IPS-20b (cell line): Measurements from ENCODE around the gene C1orf74.

Source experiments
- H3K27ac ChIP-seq: one replicate; pipeline ENCODE4 v1.5.1; 2013; ENCODE audit warnings: low read length
- H3K27me3 ChIP-seq: 2 replicates; pipeline ENCODE4 v1.6.1; 2013; ENCODE audit warnings: mild to moderate bottlenecking, low read length, inconsistent platforms; ENCODE audit not compliant: insufficient read depth
- H3K36me3 ChIP-seq: 2 replicates; pipeline ENCODE4 v1.6.1; 2013; ENCODE audit warnings: low read depth, mild to moderate bottlenecking, inconsistent platforms, low read length, moderate library complexity; ENCODE audit not compliant: insufficient read depth
- H3K4me1 ChIP-seq: 2 replicates; pipeline ENCODE4 v1.6.1; 2013; ENCODE audit warnings: mild to moderate bottlenecking, control low read depth, inconsistent platforms, low read length, moderate library complexity; ENCODE audit not compliant: insufficient read depth
- H3K4me3 ChIP-seq: 2 replicates; pipeline ENCODE4 v1.5.1; 2013; ENCODE audit warnings: mild to moderate bottlenecking, low read length, inconsistent platforms
- H3K9ac ChIP-seq: 2 replicates; pipeline ENCODE4 v1.6.1; 2013; ENCODE audit warnings: low read depth, mild to moderate bottlenecking, inconsistent platforms, low read length, moderate library complexity
- H3K9me3 ChIP-seq: 2 replicates; pipeline ENCODE4 v1.6.1; 2013; ENCODE audit warnings: mild to moderate bottlenecking, low read depth, low read length, inconsistent platforms; ENCODE audit not compliant: insufficient read depth

The C1orf74 gene

GRCh38 chr1:209768354-209768774 is 16.0 kb downstream of the C1orf74 start:
- Histone ChIP-seq H3K4me3 (no peak overlapping the region), H3K9me3 (peaks cover 7% of the 10 kb centered on the region; the same call in 1 of the 2 replicates), H3K27me3 (0 out of 2 replicates have a peak, but pooled peaks cover 3% of the 10 kb centered on the region), H3K9ac (no peak overlapping the region), H3K27ac (no peak overlapping the region), H3K36me3 (no peaks in the 10 kb centered on the region), H3K4me1 (no peaks in the 10 kb centered on the region)

- no peak overlapping the region for H3K27ac ChIP-seq
- peaks cover 7% of the 10 kb centered on the region; the same call in 1 of the 2 replicates for H3K9me3 ChIP-seq
- H3K9ac ChIP-seq = no peak overlapping the region
- H3K36me3 ChIP-seq = no peaks in the 10 kb centered on the region
- no peaks in the 10 kb centered on the region for H3K4me1 ChIP-seq
- H3K4me3 ChIP-seq = no peak overlapping the region
- no peaks in the 10 kb centered on the region for H3K27me3 ChIP-seq
Observed at GRCh38 chr1:209767706-209768105, 16.7 kb downstream of the C1orf74 start.

- Histone ChIP-seq H3K4me1 (no peaks in the 10 kb centered on the region), H3K27me3 (no peaks in the 10 kb centered on the region), H3K9ac (no peak overlapping the region), H3K36me3 (no peaks in the 10 kb centered on the region), H3K4me3 (no peak overlapping the region), H3K27ac (no peak overlapping the region), H3K9me3 (peaks cover 7% of the 10 kb centered on the region; the same call in 1 of the 2 replicates)
Observed at GRCh38 chr1:209767096-209767495, 17.3 kb downstream of the C1orf74 start.

- no peak overlapping the region for H3K9ac ChIP-seq
- H3K36me3 ChIP-seq = no peaks in the 10 kb centered on the region
- 0 out of 2 replicates have a peak, but pooled peaks cover 3% of the 10 kb centered on the region for H3K27me3 ChIP-seq
- no peaks in the 10 kb centered on the region for H3K4me1 ChIP-seq
- H3K4me3 ChIP-seq = no peak overlapping the region
- H3K9me3 ChIP-seq = peaks cover 3% of the 10 kb centered on the region; the same call in 1 of the 2 replicates
- H3K27ac ChIP-seq = no peak overlapping the region
Observed at GRCh38 chr1:209766051-209766450, 18.3 kb downstream of the C1orf74 start.

GRCh38 chr1:209761011-209761635 is 23.2 kb downstream of the C1orf74 start:
- no peak overlapping the region for H3K27ac ChIP-seq
- no peaks in the 10 kb centered on the region for H3K9me3 ChIP-seq
- no peaks in the 10 kb centered on the region for H3K36me3 ChIP-seq
- no peak overlapping the region for H3K4me3 ChIP-seq
- H3K4me1 ChIP-seq = no peaks in the 10 kb centered on the region
- H3K9ac ChIP-seq = no peak overlapping the region
- H3K27me3 ChIP-seq = peaks cover 9% of the 10 kb centered on the region

- no peak overlapping the region for H3K27ac ChIP-seq
- no peaks in the 10 kb centered on the region for H3K36me3 ChIP-seq
- H3K27me3 ChIP-seq = peaks cover 9% of the 10 kb centered on the region
- H3K9me3 ChIP-seq = no peaks in the 10 kb centered on the region
- H3K4me1 ChIP-seq = no peaks in the 10 kb centered on the region
- H3K4me3 ChIP-seq = no peak overlapping the region
- no peak overlapping the region for H3K9ac ChIP-seq
Observed at GRCh38 chr1:209759829-209760359, 24.5 kb downstream of the C1orf74 start.

GRCh38 chr1:209758400-209758799 is 26.0 kb downstream of the C1orf74 start:
- no peak overlapping the region for H3K4me3 ChIP-seq
- H3K9me3 ChIP-seq = no peaks in the 10 kb centered on the region
- no peaks in the 10 kb centered on the region for H3K4me1 ChIP-seq
- H3K27me3 ChIP-seq = peaks cover 9% of the 10 kb centered on the region
- no peaks in the 10 kb centered on the region for H3K36me3 ChIP-seq
- no peak overlapping the region for H3K27ac ChIP-seq
- H3K9ac ChIP-seq = no peak overlapping the region

GRCh38 chr1:209756615-209757445 is 27.5 kb downstream of the C1orf74 start:
- no peaks in the 10 kb centered on the region for H3K4me1 ChIP-seq
- no peak overlapping the region for H3K9ac ChIP-seq
- H3K27me3 ChIP-seq = peaks cover 9% of the 10 kb centered on the region

GRCh38 chr1:209755926-209756614 is 28.3 kb downstream of the C1orf74 start, which contains the start of gene TRAF3IP3:
TRAF3IP3 (plus strand) TSS chr1:209756053; CDS start chr1:209760040, 3,987 bp downstream.
- no peak within 1 kb of the TSS for H3K27ac ChIP-seq
- no peak within 1 kb of the TSS for H3K9ac ChIP-seq
- no peaks in the 10 kb centered on the region for H3K9me3 ChIP-seq
- no peak within 1 kb of the TSS for H3K4me3 ChIP-seq
- H3K27me3 ChIP-seq = peaks cover 7% of the 10 kb centered on the region
- H3K36me3 ChIP-seq = no peaks in the 10 kb centered on the region
- H3K4me1 ChIP-seq = no peaks in the 10 kb centered on the region

More at GRCh38 chr1:209756615-209757445, 27.5 kb downstream of the C1orf74 start:
- Histone ChIP-seq H3K9me3 (no peaks in the 10 kb centered on the region), H3K27ac (no peak overlapping the region), H3K4me3 (no peak overlapping the region), H3K36me3 (no peaks in the 10 kb centered on the region)

GRCh38 chr1:209755256-209755655 is 29.1 kb downstream of the C1orf74 start:
- Histone ChIP-seq H3K9me3 (no peaks in the 10 kb centered on the region), H3K4me3 (no peak overlapping the region), H3K27ac (no peak overlapping the region), H3K36me3 (no peaks in the 10 kb centered on the region), H3K4me1 (no peaks in the 10 kb centered on the region), H3K27me3 (peaks cover 6% of the 10 kb centered on the region), H3K9ac (no peak overlapping the region)

GRCh38 chr1:209752890-209753289 is 31.5 kb downstream of the C1orf74 start:
- Histone ChIP-seq H3K9me3 (no peaks in the 10 kb centered on the region), H3K4me1 (peaks cover 8% of the 10 kb centered on the region), H3K27ac (no peak overlapping the region), H3K27me3 (peaks cover 10% of the 10 kb centered on the region), H3K36me3 (no peaks in the 10 kb centered on the region), H3K4me3 (no peak overlapping the region), H3K9ac (no peak overlapping the region)
